Measurements from ENCODE around the gene NAXD.
"Not testable (repeated sequence)": the region's sequence is repeated elsewhere in the genome, so short reads cannot be mapped to it uniquely, and the experiment has no call there.

The NAXD gene

GRCh38 chr13:110615322-110616102 lies at the start of gene NAXD:
Gene NAXD, plus strand, starts transcription at chr13:110615545. Its CDS starts 57 bp downstream, at chr13:110615602.
- no peaks in the 10 kb centered on the region for H3K9me3 ChIP-seq (ENCODE audit: insufficient read depth, low read length)
- peak within 1 kb of the TSS; percentile 79 for H3K9ac ChIP-seq (ENCODE audit: low read length)
- peaks cover 32% of the 10 kb centered on the region for H3K4me1 ChIP-seq (ENCODE audit: low read length)
- no peak for TF ChIP-seq EZH2phosphoT487 (IDR thresholded peaks at IDR 0.05; ENCODE audit: low read depth)
- TF ChIP-seq, protein P1, sequence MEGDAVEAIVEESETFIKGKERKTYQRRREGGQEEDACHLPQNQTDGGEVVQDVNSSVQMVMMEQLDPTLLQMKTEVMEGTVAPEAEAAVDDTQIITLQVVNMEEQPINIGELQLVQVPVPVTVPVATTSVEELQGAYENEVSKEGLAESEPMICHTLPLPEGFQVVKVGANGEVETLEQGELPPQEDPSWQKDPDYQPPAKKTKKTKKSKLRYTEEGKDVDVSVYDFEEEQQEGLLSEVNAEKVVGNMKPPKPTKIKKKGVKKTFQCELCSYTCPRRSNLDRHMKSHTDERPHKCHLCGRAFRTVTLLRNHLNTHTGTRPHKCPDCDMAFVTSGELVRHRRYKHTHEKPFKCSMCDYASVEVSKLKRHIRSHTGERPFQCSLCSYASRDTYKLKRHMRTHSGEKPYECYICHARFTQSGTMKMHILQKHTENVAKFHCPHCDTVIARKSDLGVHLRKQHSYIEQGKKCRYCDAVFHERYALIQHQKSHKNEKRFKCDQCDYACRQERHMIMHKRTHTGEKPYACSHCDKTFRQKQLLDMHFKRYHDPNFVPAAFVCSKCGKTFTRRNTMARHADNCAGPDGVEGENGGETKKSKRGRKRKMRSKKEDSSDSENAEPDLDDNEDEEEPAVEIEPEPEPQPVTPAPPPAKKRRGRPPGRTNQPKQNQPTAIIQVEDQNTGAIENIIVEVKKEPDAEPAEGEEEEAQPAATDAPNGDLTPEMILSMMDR (IDR thresholded peaks at IDR 0.05; ENCODE audit: low read depth, low read length): no peak
- peak within 1 kb of the TSS; percentile 55 for H2AFZ ChIP-seq (ENCODE audit: low read depth, low read length)
- H3K27ac ChIP-seq (ENCODE audit: low read length): peak within 1 kb of the TSS; percentile 37
- H3K4me3 ChIP-seq (ENCODE audit: low read length): peak within 1 kb of the TSS; percentile 93
- peaks cover 35% of the 10 kb centered on the region for H4K20me1 ChIP-seq (ENCODE audit: insufficient read depth, low read length)
- H3K79me2 ChIP-seq (ENCODE audit: low read length): peaks cover 51% of the 10 kb centered on the region
- no peaks in the 10 kb centered on the region for H3K36me3 ChIP-seq (replicated peaks; ENCODE audit: low read depth, low read length)
- no peaks in the 10 kb centered on the region for H3K27me3 ChIP-seq (ENCODE audit: low read depth, low read length)
- peak within 1 kb of the TSS; percentile 93 for H3K4me2 ChIP-seq (ENCODE audit: low read length)

- Histone ChIP-seq H2AFZ (ENCODE audit: low read depth, low read length) (no peak overlapping the region), H3K9ac (ENCODE audit: low read length) (no peak overlapping the region), H3K36me3 (replicated peaks; ENCODE audit: low read depth, low read length) (no peaks in the 10 kb centered on the region), H3K27me3 (ENCODE audit: low read depth, low read length) (peaks cover 53% of the 10 kb centered on the region), H3K9me3 (ENCODE audit: insufficient read depth, low read length) (no peaks in the 10 kb centered on the region), H4K20me1 (ENCODE audit: insufficient read depth, low read length) (no peaks in the 10 kb centered on the region), H3K27ac (ENCODE audit: low read length) (no peak overlapping the region), H3K4me2 (ENCODE audit: low read length) (no peak overlapping the region), H3K4me1 (ENCODE audit: low read length) (no peaks in the 10 kb centered on the region), H3K79me2 (ENCODE audit: low read length) (no peaks in the 10 kb centered on the region), H3K4me3 (ENCODE audit: low read length) (no peak overlapping the region)
- TF ChIP-seq, protein P1 (IDR thresholded peaks at IDR 0.05; ENCODE audit: low read depth, low read length): no peak
- TF ChIP-seq EZH2phosphoT487 (IDR thresholded peaks at IDR 0.05; ENCODE audit: low read depth): no peak
These were observed 49.2 kb upstream of the NAXD start for GRCh38 chr13:110566171-110566570.

GRCh38 chr13:110568612-110569011 lies 46.7 kb upstream of the NAXD start:
- Histone ChIP-seq H3K4me3 (ENCODE audit: low read length) (no peak overlapping the region), H2AFZ (ENCODE audit: low read depth, low read length) (no peak overlapping the region), H3K27me3 (ENCODE audit: low read depth, low read length) (peaks cover 63% of the 10 kb centered on the region), H3K4me2 (ENCODE audit: low read length) (no peak overlapping the region), H3K9me3 (ENCODE audit: insufficient read depth, low read length) (no peaks in the 10 kb centered on the region), H3K27ac (ENCODE audit: low read length) (no peak overlapping the region), H3K79me2 (ENCODE audit: low read length) (no peaks in the 10 kb centered on the region), H3K4me1 (ENCODE audit: low read length) (peaks cover 6% of the 10 kb centered on the region), H4K20me1 (ENCODE audit: insufficient read depth, low read length) (no peaks in the 10 kb centered on the region; the same call in 1 of the 2 replicates), H3K9ac (ENCODE audit: low read length) (no peak overlapping the region), H3K36me3 (replicated peaks; ENCODE audit: low read depth, low read length) (no peaks in the 10 kb centered on the region)
- TF ChIP-seq, protein P1 (IDR thresholded peaks at IDR 0.05; ENCODE audit: low read depth, low read length): no peak
- TF ChIP-seq EZH2phosphoT487 (IDR thresholded peaks at IDR 0.05; ENCODE audit: low read depth): no peak

- H3K27me3 ChIP-seq (ENCODE audit: low read depth, low read length): peaks cover 63% of the 10 kb centered on the region
- H4K20me1 ChIP-seq (ENCODE audit: insufficient read depth, low read length); H3K4me1 ChIP-seq (ENCODE audit: low read length); H3K9ac ChIP-seq (ENCODE audit: low read length); H3K36me3 ChIP-seq (replicated peaks; ENCODE audit: low read depth, low read length); H3K27ac ChIP-seq (ENCODE audit: low read length); H3K79me2 ChIP-seq (ENCODE audit: low read length); H3K9me3 ChIP-seq (ENCODE audit: insufficient read depth, low read length); H3K4me2 ChIP-seq (ENCODE audit: low read length); H2AFZ ChIP-seq (ENCODE audit: low read depth, low read length); H3K4me3 ChIP-seq (ENCODE audit: low read length): not testable (repeated sequence)
These were observed 45.4 kb upstream of the NAXD start for GRCh38 chr13:110569962-110570361.
